Measurements from ENCODE around the gene PRG3. TPM values are rescaled to one million over a fixed set of nuclear protein-coding genes. Genes with fewer than 3 reads are reported as not detected.

Gene PRG3
- polyA plus RNA-seq, 3 donors: not detected

- H3K9ac ChIP-seq (ENCODE audit: insufficient read depth, low read length, poor library complexity, severe bottlenecking): no peak overlapping the region
- no peaks in the 10 kb centered on the region for H3K9me3 ChIP-seq (replicated peaks in 1 of 2; ENCODE audit: control insufficient read depth in 1 of 2, insufficient read depth in 1 of 2, low read length in 2 of 2)
- Mint-ChIP-seq H3K36me3 (peaks cover 79 to 94% of the 10 kb centered on the region in 2 donors), H3K4me3 (no peak overlapping the region), H3K4me1 (peaks cover 3% of the 10 kb centered on the region), H3K27ac (peak overlapping the region in 3 of 7 donors; percentile 1 to 56 (median 23)), H3K27me3 (ENCODE audit: low read depth in 3 of 3) (peaks cover 0 to 3% (median 1%) of the 10 kb centered on the region in 3 donors), H3K9me3 (peaks cover 0 to 6% (median 0%) of the 10 kb centered on the region in 7 donors)
- peaks cover 91 to 98% of the 10 kb centered on the region in 2 donors for H3K36me3 ChIP-seq (replicated peaks in 1 of 2; ENCODE audit: control insufficient read depth in 1 of 2, insufficient read depth in 2 of 2, low read length in 2 of 2)
- peak overlapping the region in 1 of 2 donors; percentile 48 for H3K27ac ChIP-seq (ENCODE audit: low read depth in 1 of 2, low read length in 2 of 2)
- H3K4me2 ChIP-seq (replicated peaks; ENCODE audit: extremely low read depth, low read length, poor library complexity, severe bottlenecking): no peak overlapping the region
- H3K27me3 ChIP-seq (ENCODE audit: control insufficient read depth in 2 of 2, insufficient read depth in 2 of 2, low read length in 2 of 2): no peaks in the 10 kb centered on the region
- no peak overlapping the region for H2AFZ ChIP-seq (ENCODE audit: insufficient read depth, low read depth, low read length, poor library complexity, severe bottlenecking)
- peaks cover 86% of the 10 kb centered on the region for H4K20me1 ChIP-seq (ENCODE audit: insufficient read depth, low read length)
- H3K4me3 ChIP-seq (replicated peaks in 1 of 3; ENCODE audit: low read depth in 2 of 3, low read length in 3 of 3): no peak overlapping the region
- H3K79me2 ChIP-seq (ENCODE audit: insufficient read depth, low read length): peaks cover 62% of the 10 kb centered on the region
- intact Hi-C loops (cut with micrococcal nuclease): no loop called here
- no peak for DNase-seq
- peaks cover 0 to under 1% of the 10 kb centered on the region in 2 donors for H3K4me1 ChIP-seq (ENCODE audit: control insufficient read depth in 1 of 2, insufficient read depth in 2 of 2, low read length in 2 of 2)
- no peak for TF ChIP-seq CTCF (IDR thresholded peaks at IDR 0.05)
- 98% methylated on average over 5 of the region's 11 CpGs for WGBS (ENCODE audit: insufficient coverage)
These were observed 33.8 kb upstream of the PRG3 start for GRCh38 chr11:57414612-57415212.

DNA sequence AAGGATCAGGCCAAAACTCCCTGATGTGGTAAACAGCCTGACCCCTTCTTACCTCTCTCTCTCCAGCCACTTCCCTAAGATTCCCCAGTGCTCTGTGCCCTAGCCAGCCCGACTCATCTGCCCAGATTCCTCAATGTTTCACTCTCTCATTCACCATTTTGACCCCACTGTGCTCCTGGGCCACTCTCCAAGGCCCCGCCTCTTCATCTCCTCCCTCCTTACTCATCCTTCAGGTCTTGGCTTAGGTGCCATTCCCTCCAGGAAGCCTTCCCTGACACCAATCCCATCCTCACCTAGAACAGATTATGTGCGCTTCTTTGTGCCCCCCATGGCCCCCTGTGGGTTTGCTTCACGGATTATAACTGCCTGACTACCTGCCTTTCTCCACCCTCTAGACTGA is 32.7 kb upstream of the PRG3 start:
- no peak for TF ChIP-seq CTCF (IDR thresholded peaks at IDR 0.05)
- no peak overlapping the region for H3K4me3 Mint-ChIP-seq
- no peak overlapping the region for H2AFZ ChIP-seq (ENCODE audit: insufficient read depth, low read depth, low read length, poor library complexity, severe bottlenecking)
- peaks cover 0 to 6% (median 0%) of the 10 kb centered on the region in 7 donors for H3K9me3 Mint-ChIP-seq
- WGBS (ENCODE audit: insufficient coverage): 95% methylated on average over 4 of the region's 4 CpGs
- intact Hi-C loops (cut with micrococcal nuclease): no loop called here
- H3K9me3 ChIP-seq (replicated peaks in 1 of 2; ENCODE audit: control insufficient read depth in 1 of 2, insufficient read depth in 1 of 2, low read length in 2 of 2): no peaks in the 10 kb centered on the region
- H3K27me3 ChIP-seq (ENCODE audit: control insufficient read depth in 2 of 2, insufficient read depth in 2 of 2, low read length in 2 of 2): no peaks in the 10 kb centered on the region
- H3K36me3 Mint-ChIP-seq: peaks cover 84 to 94% of the 10 kb centered on the region in 2 donors
- peaks cover 87% of the 10 kb centered on the region for H4K20me1 ChIP-seq (ENCODE audit: insufficient read depth, low read length)
- peaks cover 96 to 98% of the 10 kb centered on the region in 2 donors for H3K36me3 ChIP-seq (replicated peaks in 1 of 2; ENCODE audit: control insufficient read depth in 1 of 2, insufficient read depth in 2 of 2, low read length in 2 of 2)
- peaks cover 0 to 3% (median 1%) of the 10 kb centered on the region in 3 donors for H3K27me3 Mint-ChIP-seq (ENCODE audit: low read depth in 3 of 3)
- no peak overlapping the region for H3K4me3 ChIP-seq (replicated peaks in 1 of 3; ENCODE audit: low read depth in 2 of 3, low read length in 3 of 3)
- H3K27ac ChIP-seq (ENCODE audit: low read depth in 1 of 2, low read length in 2 of 2): peak overlapping the region in 1 of 2 donors; percentile 24
- no peaks in the 10 kb centered on the region for H3K4me1 ChIP-seq (ENCODE audit: control insufficient read depth in 1 of 2, insufficient read depth in 2 of 2, low read length in 2 of 2)
- no peak for DNase-seq
- no peak overlapping the region for H3K4me2 ChIP-seq (replicated peaks; ENCODE audit: extremely low read depth, low read length, poor library complexity, severe bottlenecking)
- no peak overlapping the region for H3K9ac ChIP-seq (ENCODE audit: insufficient read depth, low read length, poor library complexity, severe bottlenecking)
- H3K4me1 Mint-ChIP-seq: peaks cover 3% of the 10 kb centered on the region
- peaks cover 58% of the 10 kb centered on the region for H3K79me2 ChIP-seq (ENCODE audit: insufficient read depth, low read length)
- peak overlapping the region in 3 of 7 donors; percentile 15 to 56 (median 30) for H3K27ac Mint-ChIP-seq

Measured in CD14-positive monocyte (primary cell).